HG03108 (cell line): Measurements from ENCODE around the gene BEND7.
"Not testable (repeated sequence)": the region's sequence is repeated elsewhere in the genome, so short reads cannot be mapped to it uniquely, and the experiment has no call there.

Experiments
- ATAC-seq: cut with Tn5 transposase; IDR thresholded peaks from one replicate; pipeline ENCODE4 v1.9.1; 2021; ENCODE audit warnings: moderate library complexity; ENCODE audit not compliant: unreplicated experiment

Gene BEND7

GRCh38 chr10:13425397-13425796, 103.4 kb downstream of the BEND7 start:
- no peak for ATAC-seq

GRCh38 chr10:13422800-13423199, 106.0 kb downstream of the BEND7 start:
- ATAC-seq, result no peak

- ATAC-seq, result no peak
Observed at GRCh38 chr10:13421382-13421917, 107.4 kb downstream of the BEND7 start.

GRCh38 chr10:13420532-13421307, 108.1 kb downstream of the BEND7 start:
- no peak for ATAC-seq

- ATAC-seq, result no peak
Observed at GRCh38 chr10:13417459-13418126, 111.2 kb downstream of the BEND7 start.

GRCh38 chr10:13416760-13417159, 112.1 kb downstream of the BEND7 start:
- ATAC-seq, result no peak

GRCh38 chr10:13414855-13415254, 114.0 kb downstream of the BEND7 start:
- no peak for ATAC-seq

- ATAC-seq, result no peak
Observed at GRCh38 chr10:13414137-13414536, 114.7 kb downstream of the BEND7 start.

- no peak for ATAC-seq
Observed at GRCh38 chr10:13412894-13413293, 115.9 kb downstream of the BEND7 start.

- ATAC-seq, result no peak
Observed at GRCh38 chr10:13404791-13405190, 124.0 kb downstream of the BEND7 start.

GRCh38 chr10:13404305-13404759, 124.5 kb downstream of the BEND7 start:
- no peak for ATAC-seq

- not testable (repeated sequence) for ATAC-seq
Observed at GRCh38 chr10:13403426-13403825, 125.4 kb downstream of the BEND7 start.

- no peak for ATAC-seq
Observed at GRCh38 chr10:13402021-13402420, 126.8 kb downstream of the BEND7 start.

- ATAC-seq, result no peak
Observed at GRCh38 chr10:13401142-13401541, 127.7 kb downstream of the BEND7 start.

GRCh38 chr10:13400196-13400965, 128.4 kb downstream of the BEND7 start:
- no peak for ATAC-seq

- no peak for ATAC-seq
Observed at GRCh38 chr10:13399752-13400151, 129.1 kb downstream of the BEND7 start.

- no peak for ATAC-seq
Observed at GRCh38 chr10:13399236-13399635, 129.6 kb downstream of the BEND7 start.

GRCh38 chr10:13397052-13397451, 131.8 kb downstream of the BEND7 start:
- ATAC-seq, result no peak

GRCh38 chr10:13396369-13396768, 132.4 kb downstream of the BEND7 start:
- ATAC-seq, result no peak

GRCh38 chr10:13395540-13395939, 133.3 kb downstream of the BEND7 start:
- ATAC-seq, result no peak

GRCh38 chr10:13393640-13394039, 135.2 kb downstream of the BEND7 start:
- ATAC-seq, result no peak
